Activated naive CD4-positive, alpha-beta T cell treated with anti-CD3 and anti-CD28 coated beads, Interleukin-2, amount 10 ng/mL, durations not matched to agents 7 days and 5 days (primary cell): ENCODE measurements around the gene CCND1.
"Not testable (repeated sequence)": the region's sequence is repeated elsewhere in the genome, so short reads cannot be mapped to it uniquely, and the experiment has no call there.

Experiments
- CTCF ChIA-PET: fragments of 350-600 bp; sonication (Branson Sonifier 250); formaldehyde crosslinking; loops from one replicate; lab custom pipeline; 2021; ENCODE audit warnings: antibody characterized with exemption; lab: Charles Lee
- DNase-seq: peaks from one replicate; pipeline ENCODE4 v3.0.0-alpha.2; 2020
- H3K27ac Mint-ChIP-seq: one replicate; pipeline ENCODE4 v1.8.0; 2021; ENCODE audit warnings: mild to moderate bottlenecking, moderate library complexity, mixed read lengths
- H3K27me3 Mint-ChIP-seq: one replicate; pipeline ENCODE4 v1.8.0; 2021; ENCODE audit warnings: mild to moderate bottlenecking, mixed read lengths
- H3K36me3 Mint-ChIP-seq: one replicate; pipeline ENCODE4 v1.8.0; 2021; ENCODE audit warnings: mixed read lengths
- H3K4me1 Mint-ChIP-seq: one replicate; pipeline ENCODE4 v1.8.0; 2021; ENCODE audit warnings: mixed read lengths
- H3K4me3 Mint-ChIP-seq: one replicate; pipeline ENCODE4 v1.8.0; 2021; ENCODE audit warnings: mild to moderate bottlenecking, moderate library complexity, mixed read lengths
- H3K9me3 Mint-ChIP-seq: one replicate; pipeline ENCODE4 v1.8.0; 2021; ENCODE audit warnings: mixed read lengths

The CCND1 gene

DNA sequence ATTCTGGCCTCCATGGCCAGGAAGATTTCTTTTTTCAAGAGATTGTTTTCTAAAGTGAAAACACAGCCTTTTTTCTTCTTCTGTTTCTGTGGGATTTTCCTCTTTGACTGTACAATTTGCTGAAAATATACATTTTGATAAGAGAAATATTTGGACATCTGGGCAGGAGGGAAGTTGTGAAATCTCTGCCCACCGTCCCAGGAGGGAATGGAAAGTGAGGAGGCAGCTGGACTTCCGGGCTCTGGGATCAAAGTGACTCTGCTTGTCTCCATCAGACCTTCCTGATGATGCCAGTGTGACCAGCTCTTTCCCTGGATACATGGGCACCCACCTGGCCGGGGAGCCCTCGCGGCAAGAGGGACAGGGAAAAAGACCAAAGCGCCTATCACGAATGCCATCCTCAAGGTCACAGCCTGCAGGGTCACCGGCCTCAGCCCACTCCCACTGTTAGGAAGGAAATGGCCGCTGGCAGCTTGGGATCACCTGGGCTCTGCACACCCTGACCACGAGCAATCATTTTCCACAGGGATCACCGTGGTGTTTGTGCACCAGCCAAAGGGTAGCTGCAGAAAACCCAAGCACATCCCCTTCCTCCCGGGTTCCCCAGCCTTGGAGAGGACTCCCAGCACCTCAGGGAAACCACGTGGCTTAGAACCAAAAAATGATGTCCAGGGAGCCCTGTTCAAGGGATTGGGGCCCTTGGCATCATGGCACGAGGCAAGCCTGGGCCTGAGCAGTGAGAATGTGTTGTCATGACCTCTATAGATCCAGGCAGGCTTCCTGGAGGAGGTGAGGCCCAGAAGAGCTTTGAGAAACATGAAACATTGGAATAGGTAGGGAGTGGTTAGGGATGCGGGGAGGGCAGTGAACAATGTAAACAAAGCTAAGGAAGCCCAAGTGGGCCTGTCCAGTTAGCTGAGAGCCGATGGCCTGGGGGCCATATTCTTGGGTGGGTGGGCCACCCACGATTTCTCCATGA lies 29.1 kb upstream of the CCND1 start:
- CTCF ChIA-PET = no interaction called here
- DNase-seq = no peak
- Mint-ChIP-seq H3K27ac (peak overlapping the region; percentile 63), H3K27me3 (peaks cover 13% of the 10 kb centered on the region), H3K4me1 (no peaks in the 10 kb centered on the region), H3K4me3 (no peak overlapping the region), H3K36me3 (no peaks in the 10 kb centered on the region), H3K9me3 (no peaks in the 10 kb centered on the region)

DNA sequence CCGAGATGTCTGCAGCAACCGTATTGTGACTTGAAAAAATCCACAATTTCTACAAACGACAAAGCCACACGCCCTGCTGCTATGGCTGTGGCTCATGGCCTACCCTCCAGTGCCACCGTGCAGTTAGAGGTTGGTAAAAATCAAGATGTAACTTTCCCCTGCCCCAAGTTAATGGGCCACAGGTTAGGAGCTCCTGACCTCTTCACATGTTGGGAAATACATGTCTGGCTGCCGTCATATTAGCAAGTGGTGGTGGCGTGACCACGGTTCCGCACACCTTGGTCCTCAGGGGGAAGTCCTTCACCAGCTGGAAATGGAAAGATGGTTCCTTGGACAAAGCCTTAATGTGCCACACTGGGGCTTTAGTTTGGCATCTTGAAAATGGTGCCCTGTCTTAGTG lies 27.4 kb upstream of the CCND1 start:
- CTCF ChIA-PET = no interaction called here
- H3K9me3 Mint-ChIP-seq = no peaks in the 10 kb centered on the region
- no peaks in the 10 kb centered on the region for H3K4me1 Mint-ChIP-seq
- peaks cover 18% of the 10 kb centered on the region for H3K27me3 Mint-ChIP-seq
- no peaks in the 10 kb centered on the region for H3K36me3 Mint-ChIP-seq
- H3K4me3 Mint-ChIP-seq = no peak overlapping the region
- H3K27ac Mint-ChIP-seq = no peak overlapping the region
- DNase-seq = no peak

DNA sequence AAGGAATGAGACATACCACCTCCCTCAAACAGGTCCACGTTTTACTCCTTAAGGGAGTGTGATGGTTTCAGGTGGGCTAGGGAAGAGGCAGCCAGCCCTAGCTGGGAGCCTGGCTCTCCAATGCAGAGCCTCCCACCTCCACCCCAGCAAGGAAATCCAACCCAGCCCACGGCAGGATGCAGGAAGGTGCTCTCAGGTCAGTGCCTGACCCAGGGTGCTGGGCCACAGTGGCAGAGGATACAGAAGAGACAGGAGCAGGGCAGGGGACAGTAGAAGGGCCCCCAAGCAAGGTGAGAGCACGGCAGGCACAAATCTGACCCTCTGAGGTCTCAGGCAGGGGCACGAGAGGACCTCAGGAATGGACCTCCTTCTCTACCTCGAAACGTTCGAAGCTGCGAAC lies 26.9 kb upstream of the CCND1 start:
- Mint-ChIP-seq H3K27me3 (peaks cover 18% of the 10 kb centered on the region), H3K9me3 (no peaks in the 10 kb centered on the region), H3K27ac (no peak overlapping the region), H3K4me3 (no peak overlapping the region), H3K4me1 (no peaks in the 10 kb centered on the region), H3K36me3 (no peaks in the 10 kb centered on the region)
- DNase-seq = no peak
- CTCF ChIA-PET = no interaction called here

DNA sequence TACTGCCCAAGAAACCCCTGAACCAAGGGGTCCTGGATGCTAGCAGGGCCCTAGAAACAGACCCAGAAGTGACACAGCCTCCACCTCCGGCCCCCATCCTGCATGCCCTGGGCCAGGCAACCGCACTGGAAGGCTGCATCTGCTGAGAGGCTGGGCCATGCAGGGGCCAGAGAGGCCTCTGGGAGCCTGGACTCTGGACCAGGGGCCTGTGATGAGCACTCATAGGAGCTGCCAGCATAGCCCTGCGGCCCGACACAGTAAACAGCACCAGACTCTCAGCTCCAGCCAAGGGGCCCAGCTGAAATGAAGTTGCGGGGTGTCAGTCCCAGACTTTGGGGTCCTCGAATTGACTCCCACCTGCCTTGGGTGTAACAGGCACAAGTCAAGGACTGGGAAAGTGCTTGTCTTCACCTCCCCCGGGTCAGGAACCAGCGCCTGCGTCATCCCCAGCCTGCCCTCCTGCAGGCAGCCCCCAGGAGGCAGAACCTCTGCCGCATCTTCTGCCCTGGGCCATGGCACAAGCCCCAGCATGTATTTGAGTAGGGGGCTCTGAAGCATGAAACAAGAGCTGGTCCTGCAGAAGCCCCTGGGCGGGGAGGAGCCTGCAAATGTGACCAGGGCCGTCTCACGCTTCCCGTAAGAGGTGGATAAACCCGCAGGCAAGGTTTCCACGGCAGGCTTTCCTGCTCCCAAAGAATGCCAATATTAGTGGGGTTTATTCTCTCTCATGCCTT lies 25.2 kb upstream of the CCND1 start:
- H3K4me3 Mint-ChIP-seq = no peak overlapping the region
- CTCF ChIA-PET = no interaction called here
- H3K27me3 Mint-ChIP-seq = peaks cover 13% of the 10 kb centered on the region
- no peaks in the 10 kb centered on the region for H3K9me3 Mint-ChIP-seq
- H3K4me1 Mint-ChIP-seq = no peaks in the 10 kb centered on the region
- no peak for DNase-seq
- no peaks in the 10 kb centered on the region for H3K36me3 Mint-ChIP-seq
- H3K27ac Mint-ChIP-seq = no peak overlapping the region

DNA sequence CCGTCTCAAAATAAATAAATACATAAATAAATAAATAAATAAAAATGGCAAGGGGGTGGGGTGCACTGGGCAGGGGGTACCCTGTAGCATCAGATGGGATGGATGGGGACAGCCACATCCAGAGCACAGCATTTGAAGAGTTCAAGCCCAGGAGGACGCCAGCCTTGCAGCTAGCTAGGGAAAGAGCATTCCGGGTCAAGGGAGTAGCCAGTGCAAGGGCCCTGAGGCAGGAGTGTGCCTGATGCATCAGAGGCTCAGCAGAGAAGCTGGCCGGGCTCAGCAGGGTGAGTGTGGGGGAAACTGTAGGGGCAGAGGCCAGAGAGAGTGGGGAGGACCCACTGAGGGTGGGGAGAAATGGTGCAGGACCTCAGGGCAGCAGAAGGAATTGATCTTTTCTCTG lies 23.7 kb upstream of the CCND1 start:
- no peak overlapping the region for H3K27ac Mint-ChIP-seq
- H3K27me3 Mint-ChIP-seq = peaks cover 12% of the 10 kb centered on the region

DNA sequence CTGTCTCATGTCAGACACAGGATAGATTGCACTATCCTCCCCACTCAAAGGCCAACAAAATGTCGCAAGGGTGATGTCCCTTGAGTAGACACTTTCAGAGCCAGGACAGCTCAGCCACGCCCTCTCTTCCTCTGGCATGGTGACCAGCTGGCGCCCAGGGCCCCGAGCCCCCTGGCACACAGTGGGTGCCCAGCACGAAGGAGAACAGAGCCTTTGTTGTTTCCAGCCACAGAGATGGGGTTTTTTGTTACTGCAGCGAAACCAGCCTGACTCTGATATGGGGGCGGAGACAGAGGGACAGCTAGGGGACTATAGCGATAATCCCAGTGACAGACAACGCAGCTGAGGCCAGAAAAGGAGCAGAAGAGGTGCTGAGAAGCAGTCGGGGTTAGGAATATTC lies 23.3 kb upstream of the CCND1 start:
- CTCF ChIA-PET = no interaction called here
- Mint-ChIP-seq H3K4me1 (no peaks in the 10 kb centered on the region), H3K4me3 (no peak overlapping the region), H3K27me3 (peaks cover 12% of the 10 kb centered on the region), H3K36me3 (no peaks in the 10 kb centered on the region), H3K9me3 (no peaks in the 10 kb centered on the region), H3K27ac (no peak overlapping the region)
- DNase-seq = no peak

More for the DNA sequence above, 23.7 kb upstream of the CCND1 start:
- H3K4me1 Mint-ChIP-seq = no peaks in the 10 kb centered on the region
- DNase-seq = no peak
- no peak overlapping the region for H3K4me3 Mint-ChIP-seq
- CTCF ChIA-PET = no interaction called here
- no peaks in the 10 kb centered on the region for H3K9me3 Mint-ChIP-seq
- H3K36me3 Mint-ChIP-seq = no peaks in the 10 kb centered on the region

DNA sequence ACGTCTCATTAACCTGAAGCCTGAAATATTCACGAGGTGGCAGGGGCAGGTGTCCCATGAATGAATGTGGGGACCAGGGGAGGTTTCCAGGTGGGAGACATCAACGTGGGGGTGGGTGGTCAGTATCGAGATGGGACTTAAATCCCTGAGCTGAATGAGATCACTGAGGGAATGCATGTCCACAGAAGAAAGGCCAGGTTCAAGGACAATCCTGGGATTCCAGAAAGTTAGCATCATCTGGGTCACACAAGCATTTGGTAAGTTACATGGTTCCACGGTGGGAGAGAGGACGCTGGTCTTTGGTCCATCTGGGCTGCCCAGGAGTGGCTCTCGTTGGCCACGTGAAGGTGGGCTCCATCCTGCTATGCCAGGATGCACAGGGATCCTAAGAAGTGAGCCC lies 22.7 kb upstream of the CCND1 start:
- Mint-ChIP-seq H3K36me3 (no peaks in the 10 kb centered on the region), H3K4me3 (no peak overlapping the region), H3K27ac (no peak overlapping the region), H3K4me1 (no peaks in the 10 kb centered on the region), H3K27me3 (peaks cover 12% of the 10 kb centered on the region), H3K9me3 (no peaks in the 10 kb centered on the region)
- CTCF ChIA-PET = no interaction called here
- DNase-seq = no peak

DNA sequence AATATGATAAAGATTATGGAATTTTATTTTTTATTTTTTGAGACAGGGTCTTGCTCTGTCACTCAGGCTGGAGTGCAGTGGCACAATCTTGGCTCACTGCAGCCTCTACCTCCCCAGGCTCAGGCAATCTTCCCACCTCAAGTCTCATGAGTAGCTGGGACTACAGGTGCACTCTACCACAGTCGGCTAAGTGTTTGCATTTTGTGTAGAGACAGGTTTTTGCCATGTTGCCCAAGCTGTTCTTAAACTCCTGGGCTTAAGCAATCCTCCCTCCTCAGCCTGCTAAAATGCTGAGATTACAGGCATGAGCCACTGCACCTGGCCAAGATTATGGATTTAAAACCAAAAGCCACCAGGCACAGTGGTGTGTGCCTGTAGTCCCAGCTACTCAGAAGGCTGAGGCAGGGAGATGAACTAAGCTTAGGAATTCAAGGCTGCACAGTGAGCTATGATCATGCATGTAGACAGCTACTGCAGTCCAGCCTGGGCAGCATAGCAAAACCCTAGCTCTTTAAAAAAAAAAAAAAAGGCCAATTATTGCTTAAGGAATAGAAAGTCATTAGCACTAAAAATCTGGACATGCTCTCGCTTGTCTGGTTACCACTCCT lies 20.2 kb upstream of the CCND1 start:
- H3K4me3 Mint-ChIP-seq = no peak overlapping the region
- CTCF ChIA-PET = no interaction called here

DNA sequence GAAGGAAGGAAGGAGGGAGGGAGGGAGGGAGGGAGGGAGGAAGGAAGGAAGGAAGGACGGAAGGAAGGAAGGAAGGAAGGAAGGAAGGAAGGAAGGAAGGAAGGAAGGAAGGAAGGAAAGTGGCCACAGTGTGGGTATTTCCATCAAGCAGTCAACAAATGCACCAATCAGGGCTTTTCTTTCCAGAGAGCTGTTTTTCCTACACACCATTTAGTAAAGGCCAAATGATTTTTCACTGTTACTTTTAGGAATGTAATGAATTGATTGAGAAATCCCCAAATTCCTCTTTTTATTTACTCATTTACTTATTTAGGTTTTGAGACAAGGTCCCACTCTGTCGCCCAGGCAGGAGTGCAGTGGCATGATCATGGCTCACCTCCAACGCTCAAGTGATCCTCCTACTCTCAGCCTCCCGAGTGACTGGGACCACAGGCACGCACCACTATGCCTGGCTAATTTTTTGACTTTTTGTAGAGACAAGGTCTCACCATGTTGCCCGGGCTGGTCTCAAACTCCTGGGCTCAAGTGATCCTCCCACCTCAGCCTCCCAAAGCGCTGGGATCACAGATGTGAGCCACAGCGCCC lies 18.8 kb upstream of the CCND1 start:
- H3K27ac Mint-ChIP-seq, CTCF ChIA-PET, H3K4me1 Mint-ChIP-seq, DNase-seq, H3K4me3 Mint-ChIP-seq, H3K9me3 Mint-ChIP-seq, H3K36me3 Mint-ChIP-seq: not testable (repeated sequence)
- peaks cover 27% of the 10 kb centered on the region for H3K27me3 Mint-ChIP-seq

More for the DNA sequence above, 20.2 kb upstream of the CCND1 start:
- Mint-ChIP-seq H3K4me1 (no peaks in the 10 kb centered on the region), H3K36me3 (no peaks in the 10 kb centered on the region), H3K27ac (no peak overlapping the region), H3K9me3 (no peaks in the 10 kb centered on the region), H3K27me3 (peaks cover 19% of the 10 kb centered on the region)
- DNase-seq = no peak

DNA sequence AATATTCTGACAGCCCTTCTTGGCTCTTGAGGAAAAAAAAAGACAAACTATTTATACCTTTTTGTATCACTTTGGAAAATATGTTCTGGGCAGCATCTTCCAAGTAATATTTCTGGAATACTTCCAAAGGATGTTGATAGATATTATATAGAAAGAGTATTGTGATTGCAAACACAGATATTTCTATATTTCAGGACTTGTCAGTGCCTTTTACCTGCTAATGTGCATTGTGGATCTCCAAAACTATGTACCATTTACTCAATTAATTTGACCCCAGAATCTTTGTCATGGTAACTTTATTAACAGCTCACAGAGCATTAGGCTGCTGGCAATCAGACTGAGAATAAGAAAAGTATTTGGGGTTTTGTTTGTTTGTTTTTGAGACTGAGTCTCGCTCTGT lies 16.7 kb upstream of the CCND1 start:
- Mint-ChIP-seq H3K27ac (no peak overlapping the region), H3K36me3 (no peaks in the 10 kb centered on the region), H3K4me3 (no peak overlapping the region), H3K27me3 (peaks cover 25% of the 10 kb centered on the region), H3K9me3 (no peaks in the 10 kb centered on the region), H3K4me1 (no peaks in the 10 kb centered on the region)
- CTCF ChIA-PET = no interaction called here
- no peak for DNase-seq

DNA sequence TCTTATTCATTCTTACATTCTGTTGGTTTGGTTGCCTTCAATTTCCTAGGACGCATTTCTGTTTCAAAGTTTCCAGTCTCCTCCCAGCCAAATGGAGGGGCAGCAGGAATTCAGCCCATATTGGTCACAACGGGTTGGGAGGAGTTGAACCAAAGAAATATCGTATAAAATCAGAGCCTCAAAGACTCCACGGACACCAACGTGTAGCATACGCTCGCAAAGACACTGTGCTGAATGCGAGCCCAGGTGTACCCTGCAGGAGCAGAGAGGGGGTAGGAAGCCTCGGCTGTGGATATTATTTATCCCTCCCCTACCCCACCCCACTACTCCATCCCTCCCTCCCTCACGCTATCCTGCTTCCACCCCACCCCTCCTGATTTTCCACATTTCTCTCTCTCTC lies 15.5 kb upstream of the CCND1 start:
- H3K27ac Mint-ChIP-seq = no peak overlapping the region
- peaks cover 29% of the 10 kb centered on the region for H3K27me3 Mint-ChIP-seq
- no peak overlapping the region for H3K4me3 Mint-ChIP-seq
- CTCF ChIA-PET = no interaction called here
- peaks cover 8% of the 10 kb centered on the region for H3K9me3 Mint-ChIP-seq
- no peaks in the 10 kb centered on the region for H3K4me1 Mint-ChIP-seq
- no peak for DNase-seq
- H3K36me3 Mint-ChIP-seq = no peaks in the 10 kb centered on the region

DNA sequence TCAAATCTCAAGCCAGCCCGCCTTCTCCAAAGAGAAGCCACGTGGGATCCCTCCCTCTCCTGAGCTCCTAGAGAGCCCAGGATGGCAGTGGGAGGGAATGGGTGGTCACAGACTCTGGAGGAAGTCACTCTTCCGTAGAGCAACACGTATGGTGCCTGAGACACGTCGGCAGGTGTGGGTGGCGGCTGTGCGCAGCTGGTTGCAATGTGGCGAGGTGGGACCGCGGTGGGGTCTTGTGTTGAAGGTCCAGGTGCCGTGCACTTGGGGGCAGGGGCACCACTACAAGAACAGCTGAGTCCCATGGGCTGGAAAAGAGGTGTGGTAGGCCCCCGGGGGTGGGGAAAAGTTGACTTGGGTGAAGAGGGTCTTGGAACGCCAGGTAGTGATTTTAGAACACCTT lies 13.4 kb upstream of the CCND1 start:
- CTCF ChIA-PET = no interaction called here
- Mint-ChIP-seq H3K36me3 (no peaks in the 10 kb centered on the region), H3K4me1 (no peaks in the 10 kb centered on the region), H3K9me3 (peaks cover 8% of the 10 kb centered on the region), H3K27ac (no peak overlapping the region), H3K27me3 (peaks cover 32% of the 10 kb centered on the region), H3K4me3 (no peak overlapping the region)
- DNase-seq = no peak

DNA sequence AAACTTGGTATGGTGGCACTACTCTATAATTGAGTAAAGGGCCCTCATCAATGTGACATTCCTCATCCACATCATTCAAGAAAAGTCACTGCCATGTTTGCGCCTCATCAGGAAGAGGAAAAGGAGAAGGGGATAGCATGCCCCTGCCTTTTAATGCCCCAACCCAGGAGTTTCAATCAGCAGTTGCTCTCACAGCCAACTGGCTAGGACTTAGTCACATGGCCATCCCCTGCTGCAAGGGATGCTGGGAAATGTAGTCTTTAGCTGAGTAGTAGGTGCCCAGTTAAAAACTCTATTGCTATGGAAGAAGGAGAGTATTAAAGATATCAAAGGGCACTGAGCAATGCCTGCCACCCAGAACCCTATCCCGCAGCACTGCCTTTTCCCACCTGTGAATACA lies 10.9 kb upstream of the CCND1 start:
- H3K36me3 Mint-ChIP-seq = no peaks in the 10 kb centered on the region
- no peak overlapping the region for H3K4me3 Mint-ChIP-seq
- CTCF ChIA-PET = interaction anchor here (1.3 kb wide), 1 partner anchor 337 kb away, joined by 4 read pairs; no protein-coding TSS in a partner anchor
- peaks cover 8% of the 10 kb centered on the region for H3K9me3 Mint-ChIP-seq
- H3K27me3 Mint-ChIP-seq = peaks cover 51% of the 10 kb centered on the region
- H3K4me1 Mint-ChIP-seq = no peaks in the 10 kb centered on the region
- H3K27ac Mint-ChIP-seq = no peak overlapping the region
- no peak for DNase-seq

DNA sequence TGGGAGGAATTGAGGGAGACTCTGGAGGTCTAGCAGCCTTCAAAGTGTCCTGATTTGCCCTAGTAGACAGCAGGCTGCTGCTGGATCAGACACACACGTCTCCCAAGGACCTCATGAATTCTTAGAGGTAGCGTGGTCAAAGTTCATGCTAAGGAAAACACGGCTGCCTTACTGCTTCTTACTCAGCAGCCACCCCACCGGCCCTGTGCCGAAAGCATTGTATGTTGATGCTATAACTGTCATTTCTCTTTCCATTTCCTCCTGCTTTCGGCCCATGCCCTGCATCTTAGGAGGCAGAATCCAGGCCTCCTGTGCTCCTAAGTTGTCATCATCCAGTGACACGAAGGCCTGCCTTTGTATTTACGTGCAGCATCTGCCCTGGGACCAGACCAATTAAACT lies 10.5 kb upstream of the CCND1 start:
- no peaks in the 10 kb centered on the region for H3K4me1 Mint-ChIP-seq
- peaks cover 8% of the 10 kb centered on the region for H3K9me3 Mint-ChIP-seq
- DNase-seq = no peak
- no peak overlapping the region for H3K4me3 Mint-ChIP-seq
- peaks cover 55% of the 10 kb centered on the region for H3K27me3 Mint-ChIP-seq
- no peak overlapping the region for H3K27ac Mint-ChIP-seq
- CTCF ChIA-PET = no interaction called here
- no peaks in the 10 kb centered on the region for H3K36me3 Mint-ChIP-seq
